IPS-15b (cell line): ENCODE measurements around the gene POM121L12.

Experiments used
- H3K27me3 ChIP-seq: one replicate; pipeline ENCODE4 v1.6.1; 2013; ENCODE audit warnings: low read length; ENCODE audit not compliant: control insufficient read depth, insufficient read depth
- H3K36me3 ChIP-seq: one replicate; pipeline ENCODE4 v1.6.1; 2013; ENCODE audit warnings: low read length; ENCODE audit not compliant: control insufficient read depth, insufficient read depth
- H3K4me1 ChIP-seq: one replicate; pipeline ENCODE4 v1.6.1; 2013; ENCODE audit warnings: mild to moderate bottlenecking, low read length; ENCODE audit not compliant: control insufficient read depth, insufficient read depth
- H3K4me3 ChIP-seq: one replicate; pipeline ENCODE4 v1.5.1; 2013; ENCODE audit warnings: low read depth, low read length
- H3K9ac ChIP-seq: one replicate; pipeline ENCODE4 v1.6.1; 2013; ENCODE audit warnings: low read depth, mild to moderate bottlenecking, low read length
- H3K9me3 ChIP-seq: one replicate; pipeline ENCODE4 v1.6.1; 2013; ENCODE audit warnings: mild to moderate bottlenecking, low read length; ENCODE audit not compliant: control insufficient read depth, insufficient read depth

The POM121L12 gene

GRCh38 chr7:53035499-53036412 lies at the start of gene POM121L12:
TSS of gene POM121L12 (plus strand) at chr7:53035633. CDS start at chr7:53035672, 39 bp downstream.
- H3K27me3 ChIP-seq = no peaks in the 10 kb centered on the region

DNA sequence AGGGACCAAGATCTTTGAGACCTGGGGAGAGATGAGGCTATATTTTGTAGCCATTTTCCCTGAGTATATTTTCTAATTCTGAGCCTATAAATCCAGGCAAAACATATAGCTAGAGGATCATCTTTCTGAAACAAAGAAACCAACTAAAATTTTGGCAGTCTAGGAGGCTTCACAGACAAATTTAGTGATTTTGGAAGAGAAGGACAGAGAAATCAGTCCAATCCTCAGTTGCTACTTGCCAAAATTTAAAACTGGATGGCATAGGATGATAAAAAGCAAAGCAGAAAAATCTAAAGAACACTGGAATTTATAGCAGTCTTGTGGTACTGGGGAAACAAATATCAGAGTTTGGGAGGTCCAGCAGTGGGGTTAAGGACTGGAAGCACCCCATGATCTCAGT lies 43.4 kb upstream of the POM121L12 start:
- Histone ChIP-seq H3K27me3 (no peaks in the 10 kb centered on the region), H3K36me3 (no peaks in the 10 kb centered on the region), H3K4me3 (no peak overlapping the region), H3K9me3 (no peaks in the 10 kb centered on the region), H3K4me1 (no peaks in the 10 kb centered on the region), H3K9ac (no peak overlapping the region)

More at GRCh38 chr7:53035499-53036412, at the start of gene POM121L12:
- H3K4me3 ChIP-seq = no peak within 1 kb of the TSS
- H3K4me1 ChIP-seq = no peaks in the 10 kb centered on the region
- no peaks in the 10 kb centered on the region for H3K9me3 ChIP-seq
- H3K9ac ChIP-seq = no peak within 1 kb of the TSS
- H3K36me3 ChIP-seq = no peaks in the 10 kb centered on the region

DNA sequence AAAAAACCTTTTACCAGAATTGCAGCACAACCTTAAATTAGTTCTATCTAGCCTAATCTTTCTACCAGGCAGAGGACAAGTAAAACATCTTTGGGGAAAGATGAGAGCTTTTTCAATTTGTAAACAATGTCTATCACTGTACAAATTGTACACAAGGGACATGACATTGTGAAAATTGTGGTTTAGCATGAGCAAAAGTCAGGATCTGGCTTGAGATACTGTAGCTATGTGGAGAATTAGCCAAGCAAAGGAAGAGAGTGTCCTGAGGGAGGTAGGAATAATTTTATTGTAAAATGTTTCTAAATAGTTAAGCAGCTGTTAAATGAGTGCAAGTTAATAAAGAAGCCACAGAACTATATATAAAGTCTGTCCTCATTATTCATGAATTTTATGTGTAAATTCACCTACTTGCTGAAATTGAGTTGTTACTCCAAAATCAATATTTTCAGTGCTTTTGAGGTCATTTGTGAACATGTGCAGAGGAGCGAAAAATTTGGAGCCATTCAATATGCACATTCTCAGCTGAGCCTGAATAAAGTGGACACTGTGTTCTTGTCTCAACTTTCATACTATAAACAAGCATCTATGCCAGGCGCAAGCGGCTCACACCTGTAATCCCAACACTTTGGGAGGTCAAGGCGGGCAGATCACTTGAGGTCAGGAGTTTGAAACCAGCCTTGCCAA lies 42.8 kb upstream of the POM121L12 start:
- no peak overlapping the region for H3K4me3 ChIP-seq
- H3K9ac ChIP-seq = no peak overlapping the region
- H3K27me3 ChIP-seq = no peaks in the 10 kb centered on the region
- H3K36me3 ChIP-seq = no peaks in the 10 kb centered on the region
- H3K9me3 ChIP-seq = no peaks in the 10 kb centered on the region
- no peaks in the 10 kb centered on the region for H3K4me1 ChIP-seq

GRCh38 chr7:52995676-52996075 lies 39.8 kb upstream of the POM121L12 start:
- H3K4me3 ChIP-seq = no peak overlapping the region
- H3K4me1 ChIP-seq = no peaks in the 10 kb centered on the region
- H3K9me3 ChIP-seq = no peaks in the 10 kb centered on the region
- no peaks in the 10 kb centered on the region for H3K27me3 ChIP-seq
- no peak overlapping the region for H3K9ac ChIP-seq
- no peaks in the 10 kb centered on the region for H3K36me3 ChIP-seq

DNA sequence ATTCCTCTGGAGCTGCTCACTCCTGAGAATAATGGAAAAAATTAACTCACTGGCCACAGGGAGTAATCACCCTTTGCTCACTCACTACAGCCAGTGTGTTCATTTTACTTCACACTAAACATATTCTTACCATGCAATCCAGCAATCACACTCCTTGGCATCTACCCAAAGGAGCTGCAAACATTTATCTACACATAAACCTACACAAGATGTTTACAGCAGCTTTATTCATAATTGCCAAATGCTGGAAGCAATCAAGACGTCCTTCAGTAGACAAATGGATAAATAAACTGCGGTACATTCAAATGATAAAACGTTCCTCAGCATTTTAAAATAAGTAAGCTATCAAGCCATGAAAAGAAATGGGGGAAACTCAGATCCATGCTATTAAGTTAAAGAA lies 34.2 kb upstream of the POM121L12 start:
- no peaks in the 10 kb centered on the region for H3K27me3 ChIP-seq
- H3K4me3 ChIP-seq = no peak overlapping the region
- H3K9me3 ChIP-seq = no peaks in the 10 kb centered on the region
- H3K4me1 ChIP-seq = no peaks in the 10 kb centered on the region
- H3K36me3 ChIP-seq = no peaks in the 10 kb centered on the region
- no peak overlapping the region for H3K9ac ChIP-seq

GRCh38 chr7:53002389-53002788 lies 33.0 kb upstream of the POM121L12 start:
- H3K27me3 ChIP-seq = no peaks in the 10 kb centered on the region
- H3K4me3 ChIP-seq = no peak overlapping the region
- H3K9ac ChIP-seq = no peak overlapping the region
- no peaks in the 10 kb centered on the region for H3K36me3 ChIP-seq
- no peaks in the 10 kb centered on the region for H3K4me1 ChIP-seq
- no peaks in the 10 kb centered on the region for H3K9me3 ChIP-seq

GRCh38 chr7:53003653-53004445 lies 31.6 kb upstream of the POM121L12 start:
- Histone ChIP-seq H3K9me3 (no peaks in the 10 kb centered on the region), H3K4me3 (no peak overlapping the region), H3K4me1 (no peaks in the 10 kb centered on the region), H3K9ac (no peak overlapping the region), H3K36me3 (no peaks in the 10 kb centered on the region), H3K27me3 (no peaks in the 10 kb centered on the region)

DNA sequence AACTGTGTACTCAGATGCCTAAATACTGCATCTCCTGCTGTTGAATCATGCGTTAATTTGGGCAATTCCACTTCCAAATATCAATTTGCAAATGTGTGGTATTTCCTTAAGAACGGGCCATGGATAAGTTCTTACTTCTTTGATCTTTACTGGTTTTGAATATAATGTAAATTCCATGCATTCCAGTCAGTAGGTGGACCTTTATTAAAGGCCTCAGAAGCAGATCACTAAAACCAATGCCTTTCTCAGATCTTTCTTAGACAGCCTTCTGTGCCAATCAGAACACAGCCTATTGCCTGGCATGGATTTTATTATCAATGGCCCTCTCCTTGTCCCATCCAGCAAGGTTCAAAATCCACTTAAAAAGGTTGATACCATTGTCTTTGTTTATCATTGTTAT lies 21.5 kb upstream of the POM121L12 start:
- Histone ChIP-seq H3K9me3 (no peaks in the 10 kb centered on the region), H3K27me3 (no peaks in the 10 kb centered on the region), H3K36me3 (no peaks in the 10 kb centered on the region), H3K9ac (no peak overlapping the region), H3K4me1 (no peaks in the 10 kb centered on the region), H3K4me3 (no peak overlapping the region)

- Histone ChIP-seq H3K4me3 (no peak overlapping the region), H3K27me3 (no peaks in the 10 kb centered on the region), H3K4me1 (no peaks in the 10 kb centered on the region), H3K36me3 (no peaks in the 10 kb centered on the region), H3K9ac (no peak overlapping the region), H3K9me3 (no peaks in the 10 kb centered on the region)
Measured at GRCh38 chr7:53015463-53015862, 20.0 kb upstream of the POM121L12 start.

GRCh38 chr7:53022893-53023292 lies 12.5 kb upstream of the POM121L12 start:
- Histone ChIP-seq H3K36me3 (no peaks in the 10 kb centered on the region), H3K9ac (no peak overlapping the region)

GRCh38 chr7:53048638-53049037 lies 13.2 kb downstream of the POM121L12 start:
- no peaks in the 10 kb centered on the region for H3K27me3 ChIP-seq
- no peaks in the 10 kb centered on the region for H3K9me3 ChIP-seq
- no peaks in the 10 kb centered on the region for H3K36me3 ChIP-seq
- no peak overlapping the region for H3K9ac ChIP-seq
- no peaks in the 10 kb centered on the region for H3K4me1 ChIP-seq
- H3K4me3 ChIP-seq = no peak overlapping the region

More at GRCh38 chr7:53022893-53023292, 12.5 kb upstream of the POM121L12 start:
- Histone ChIP-seq H3K27me3 (no peaks in the 10 kb centered on the region), H3K9me3 (no peaks in the 10 kb centered on the region), H3K4me3 (no peak overlapping the region), H3K4me1 (no peaks in the 10 kb centered on the region)
